ENCODE data around the gene MSRB1. TPM values are rescaled to one million over a fixed set of nuclear protein-coding genes. Genes with fewer than 3 reads are reported as not detected.

Gene MSRB1
- total and polyA plus RNA-seq, 4 donors = 32.2 to 169 (median 98.0) TPM

DNA sequence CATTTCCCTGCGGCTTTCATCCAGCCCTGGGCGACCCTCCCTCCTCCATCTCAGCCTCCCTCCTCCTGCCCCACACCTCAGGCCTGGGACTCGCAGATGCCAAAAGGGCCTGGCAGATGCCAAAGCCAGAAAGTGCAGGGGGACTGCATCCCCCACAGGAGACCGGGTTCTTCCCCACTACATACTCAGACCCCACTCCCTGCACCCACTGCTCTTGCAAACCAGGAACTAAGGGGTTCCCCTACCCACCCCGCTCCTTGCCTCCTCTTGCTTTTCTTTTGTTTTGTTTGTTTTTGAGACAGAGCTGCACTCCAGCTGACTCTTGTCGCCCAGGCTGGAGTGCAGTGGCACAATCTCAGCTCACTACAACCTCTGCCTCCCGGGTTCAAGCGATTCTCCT lies 28.0 kb downstream of the MSRB1 start:
- Histone ChIP-seq H3K4me3 (ENCODE audit: low read depth in 1 of 3, low read length in 3 of 3) (no peak overlapping the region), H3K27ac (ENCODE audit: low read depth in 1 of 2, low read length in 2 of 2) (no peak overlapping the region), H3K9me3 (ENCODE audit: control insufficient read depth in 4 of 4, low read length in 3 of 4) (no peaks in the 10 kb centered on the region), H3K27me3 (ENCODE audit: control insufficient read depth in 4 of 4, insufficient read depth in 4 of 4, low read length in 3 of 4) (peaks cover 6 to 12% (median 9%) of the 10 kb centered on the region in 4 donors), H3K4me1 (ENCODE audit: control insufficient read depth in 4 of 4, insufficient read depth in 4 of 4, low read length in 3 of 4) (peaks cover 0 to 14% (median 5%) of the 10 kb centered on the region in 4 donors), H3K9ac (ENCODE audit: low read depth in 1 of 2, low read length in 2 of 2) (no peak overlapping the region), H3K36me3 (ENCODE audit: control insufficient read depth in 4 of 4, insufficient read depth in 3 of 4, low read depth in 1 of 4, low read length in 3 of 4) (no peaks in the 10 kb centered on the region)
- WGBS = 63% methylated on average over 8 of the region's 8 CpGs
- TF ChIP-seq FOXA1 (IDR thresholded peaks at IDR 0.05) (no peak), NR2F2 (IDR thresholded peaks at IDR 0.05) (no peak), EGR1 (IDR thresholded peaks at IDR 0.05; ENCODE audit: low read depth in 2 of 2) (no peak), GABPA (IDR thresholded peaks at IDR 0.05 in 1 of 2, conservative IDR thresholded peaks at IDR 0.05 in 1 of 2) (no peak), YY1 (IDR thresholded peaks at IDR 0.05) (no peak), TAF1 (conservative IDR thresholded peaks at IDR 0.05) (no peak)
- TF ChIP-seq, protein P1, sequence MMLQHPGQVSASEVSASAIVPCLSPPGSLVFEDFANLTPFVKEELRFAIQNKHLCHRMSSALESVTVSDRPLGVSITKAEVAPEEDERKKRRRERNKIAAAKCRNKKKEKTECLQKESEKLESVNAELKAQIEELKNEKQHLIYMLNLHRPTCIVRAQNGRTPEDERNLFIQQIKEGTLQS (IDR thresholded peaks at IDR 0.05) = no peak
- no peak for DNase-seq (ENCODE audit: low spot score)

DNA sequence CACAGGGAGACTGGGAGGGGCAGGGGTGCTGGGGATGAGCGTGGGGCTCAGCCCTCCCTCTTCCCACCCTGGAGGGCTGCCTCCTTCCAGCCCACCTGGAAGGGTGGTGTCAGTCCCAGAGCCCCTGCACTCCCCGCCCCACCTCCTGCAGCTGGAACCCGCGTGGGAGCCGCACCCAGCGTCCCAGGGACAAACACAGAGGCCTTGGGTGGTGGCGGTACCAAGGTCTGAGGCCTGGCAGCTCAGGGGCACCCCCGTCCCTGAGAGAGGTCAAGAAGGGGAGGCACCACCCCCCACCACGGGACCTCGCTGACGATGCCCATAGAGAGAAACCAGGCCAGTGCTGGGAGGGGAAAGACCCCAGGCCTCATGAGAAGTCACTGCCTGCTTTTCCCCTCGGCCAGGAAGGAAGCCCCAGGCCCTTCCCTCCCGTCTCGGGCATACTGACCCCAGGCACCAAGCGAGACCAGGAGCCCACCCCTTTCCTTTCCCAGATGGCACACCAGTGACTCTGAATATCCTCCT lies 28.9 kb downstream of the MSRB1 start:
- DNase-seq (ENCODE audit: low spot score) = no peak
- Histone ChIP-seq H3K27ac (ENCODE audit: low read depth in 1 of 2, low read length in 2 of 2) (no peak overlapping the region), H3K4me3 (ENCODE audit: low read depth in 1 of 3, low read length in 3 of 3) (no peak overlapping the region), H3K9ac (ENCODE audit: low read depth in 1 of 2, low read length in 2 of 2) (no peak overlapping the region), H3K4me1 (ENCODE audit: control insufficient read depth in 4 of 4, insufficient read depth in 4 of 4, low read length in 3 of 4) (peaks cover 0 to 14% (median 5%) of the 10 kb centered on the region in 4 donors), H3K9me3 (ENCODE audit: control insufficient read depth in 4 of 4, low read length in 3 of 4) (no peaks in the 10 kb centered on the region), H3K36me3 (ENCODE audit: control insufficient read depth in 4 of 4, insufficient read depth in 3 of 4, low read depth in 1 of 4, low read length in 3 of 4) (no peaks in the 10 kb centered on the region), H3K27me3 (ENCODE audit: control insufficient read depth in 4 of 4, insufficient read depth in 4 of 4, low read length in 3 of 4) (peaks cover 0 to 6% (median 4%) of the 10 kb centered on the region in 4 donors)
- 51% methylated on average over 15 of the region's 15 CpGs for WGBS
- TF ChIP-seq, protein P2, sequence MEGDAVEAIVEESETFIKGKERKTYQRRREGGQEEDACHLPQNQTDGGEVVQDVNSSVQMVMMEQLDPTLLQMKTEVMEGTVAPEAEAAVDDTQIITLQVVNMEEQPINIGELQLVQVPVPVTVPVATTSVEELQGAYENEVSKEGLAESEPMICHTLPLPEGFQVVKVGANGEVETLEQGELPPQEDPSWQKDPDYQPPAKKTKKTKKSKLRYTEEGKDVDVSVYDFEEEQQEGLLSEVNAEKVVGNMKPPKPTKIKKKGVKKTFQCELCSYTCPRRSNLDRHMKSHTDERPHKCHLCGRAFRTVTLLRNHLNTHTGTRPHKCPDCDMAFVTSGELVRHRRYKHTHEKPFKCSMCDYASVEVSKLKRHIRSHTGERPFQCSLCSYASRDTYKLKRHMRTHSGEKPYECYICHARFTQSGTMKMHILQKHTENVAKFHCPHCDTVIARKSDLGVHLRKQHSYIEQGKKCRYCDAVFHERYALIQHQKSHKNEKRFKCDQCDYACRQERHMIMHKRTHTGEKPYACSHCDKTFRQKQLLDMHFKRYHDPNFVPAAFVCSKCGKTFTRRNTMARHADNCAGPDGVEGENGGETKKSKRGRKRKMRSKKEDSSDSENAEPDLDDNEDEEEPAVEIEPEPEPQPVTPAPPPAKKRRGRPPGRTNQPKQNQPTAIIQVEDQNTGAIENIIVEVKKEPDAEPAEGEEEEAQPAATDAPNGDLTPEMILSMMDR (IDR thresholded peaks at IDR 0.05; ENCODE audit: low read depth, low read length, missing input control) = no peak

DNA sequence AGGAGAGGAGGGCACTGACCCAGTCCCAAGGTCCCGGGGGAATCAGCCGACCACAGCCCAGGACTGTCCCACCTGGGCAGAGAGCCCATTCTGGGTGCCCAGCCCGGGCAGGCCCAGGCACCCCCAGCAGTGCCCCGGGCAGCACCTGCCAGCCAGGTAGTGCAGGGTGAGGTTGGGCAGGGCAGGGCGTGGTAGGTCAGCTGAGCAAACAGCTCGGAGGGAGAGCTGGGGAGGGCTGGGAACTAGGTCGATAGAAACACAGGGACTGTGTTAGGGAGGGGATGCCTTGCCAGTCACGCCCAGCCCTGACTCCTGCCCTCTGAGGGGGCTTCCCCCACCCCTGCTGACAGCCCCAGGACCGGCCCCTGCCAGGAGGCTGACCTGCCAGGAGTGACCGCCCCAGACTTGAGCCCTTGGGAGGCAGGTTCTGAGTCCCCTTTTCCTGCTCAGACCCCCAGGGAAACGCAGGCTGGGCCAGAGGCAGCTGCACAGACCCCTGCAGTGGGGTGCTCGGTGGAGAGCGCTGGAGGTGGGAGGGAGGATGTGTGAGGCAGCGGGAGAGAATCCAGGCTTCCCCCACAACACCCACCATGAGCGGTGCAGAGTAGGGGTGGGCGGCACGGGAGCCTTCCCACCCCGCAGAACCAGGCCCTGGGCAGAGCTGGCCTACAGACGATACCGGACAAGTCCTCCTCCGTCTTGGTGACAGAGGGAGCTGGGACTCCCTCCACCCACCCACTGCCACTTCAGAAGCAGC lies 29.5 kb downstream of the MSRB1 start:
- Histone ChIP-seq H3K27me3 (ENCODE audit: control insufficient read depth in 4 of 4, insufficient read depth in 4 of 4, low read length in 3 of 4) (peaks cover 0 to 6% (median 4%) of the 10 kb centered on the region in 4 donors), H3K9ac (ENCODE audit: low read depth in 1 of 2, low read length in 2 of 2) (no peak overlapping the region), H3K27ac (ENCODE audit: low read depth in 1 of 2, low read length in 2 of 2) (no peak overlapping the region), H3K4me1 (ENCODE audit: control insufficient read depth in 4 of 4, insufficient read depth in 4 of 4, low read length in 3 of 4) (peaks cover 0 to 11% (median 3%) of the 10 kb centered on the region in 4 donors), H3K4me3 (ENCODE audit: low read depth in 1 of 3, low read length in 3 of 3) (no peak overlapping the region), H3K9me3 (ENCODE audit: control insufficient read depth in 4 of 4, low read length in 3 of 4) (no peaks in the 10 kb centered on the region), H3K36me3 (ENCODE audit: control insufficient read depth in 4 of 4, insufficient read depth in 3 of 4, low read depth in 1 of 4, low read length in 3 of 4) (no peaks in the 10 kb centered on the region)
- 43% methylated on average over 21 of the region's 21 CpGs for WGBS
- DNase-seq (ENCODE audit: low spot score) = no peak
- TF ChIP-seq HNF4A (conservative IDR thresholded peaks at IDR 0.05) (no peak), SP1 (IDR thresholded peaks at IDR 0.05) (no peak), RXRA (IDR thresholded peaks at IDR 0.05) (no peak), FOXA2 (IDR thresholded peaks at IDR 0.05) (no peak), NR2F2 (IDR thresholded peaks at IDR 0.05) (no peak), HNF4G (IDR thresholded peaks at IDR 0.05) (no peak)
- TF ChIP-seq, protein P3, sequence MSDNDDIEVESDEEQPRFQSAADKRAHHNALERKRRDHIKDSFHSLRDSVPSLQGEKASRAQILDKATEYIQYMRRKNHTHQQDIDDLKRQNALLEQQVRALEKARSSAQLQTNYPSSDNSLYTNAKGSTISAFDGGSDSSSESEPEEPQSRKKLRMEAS (IDR thresholded peaks at IDR 0.05) = no peak
- TF ChIP-seq, protein P1 (IDR thresholded peaks at IDR 0.05) = no peak
- TF ChIP-seq, protein P2 (IDR thresholded peaks at IDR 0.05; ENCODE audit: low read depth, low read length, missing input control) = no peak
- TF ChIP-seq, protein P4, sequence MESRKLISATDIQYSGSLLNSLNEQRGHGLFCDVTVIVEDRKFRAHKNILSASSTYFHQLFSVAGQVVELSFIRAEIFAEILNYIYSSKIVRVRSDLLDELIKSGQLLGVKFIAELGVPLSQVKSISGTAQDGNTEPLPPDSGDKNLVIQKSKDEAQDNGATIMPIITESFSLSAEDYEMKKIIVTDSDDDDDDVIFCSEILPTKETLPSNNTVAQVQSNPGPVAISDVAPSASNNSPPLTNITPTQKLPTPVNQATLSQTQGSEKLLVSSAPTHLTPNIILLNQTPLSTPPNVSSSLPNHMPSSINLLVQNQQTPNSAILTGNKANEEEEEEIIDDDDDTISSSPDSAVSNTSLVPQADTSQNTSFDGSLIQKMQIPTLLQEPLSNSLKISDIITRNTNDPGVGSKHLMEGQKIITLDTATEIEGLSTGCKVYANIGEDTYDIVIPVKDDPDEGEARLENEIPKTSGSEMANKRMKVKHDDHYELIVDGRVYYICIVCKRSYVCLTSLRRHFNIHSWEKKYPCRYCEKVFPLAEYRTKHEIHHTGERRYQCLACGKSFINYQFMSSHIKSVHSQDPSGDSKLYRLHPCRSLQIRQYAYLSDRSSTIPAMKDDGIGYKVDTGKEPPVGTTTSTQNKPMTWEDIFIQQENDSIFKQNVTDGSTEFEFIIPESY (IDR thresholded peaks at IDR 0.05) = no peak
- TF ChIP-seq, protein P5, sequence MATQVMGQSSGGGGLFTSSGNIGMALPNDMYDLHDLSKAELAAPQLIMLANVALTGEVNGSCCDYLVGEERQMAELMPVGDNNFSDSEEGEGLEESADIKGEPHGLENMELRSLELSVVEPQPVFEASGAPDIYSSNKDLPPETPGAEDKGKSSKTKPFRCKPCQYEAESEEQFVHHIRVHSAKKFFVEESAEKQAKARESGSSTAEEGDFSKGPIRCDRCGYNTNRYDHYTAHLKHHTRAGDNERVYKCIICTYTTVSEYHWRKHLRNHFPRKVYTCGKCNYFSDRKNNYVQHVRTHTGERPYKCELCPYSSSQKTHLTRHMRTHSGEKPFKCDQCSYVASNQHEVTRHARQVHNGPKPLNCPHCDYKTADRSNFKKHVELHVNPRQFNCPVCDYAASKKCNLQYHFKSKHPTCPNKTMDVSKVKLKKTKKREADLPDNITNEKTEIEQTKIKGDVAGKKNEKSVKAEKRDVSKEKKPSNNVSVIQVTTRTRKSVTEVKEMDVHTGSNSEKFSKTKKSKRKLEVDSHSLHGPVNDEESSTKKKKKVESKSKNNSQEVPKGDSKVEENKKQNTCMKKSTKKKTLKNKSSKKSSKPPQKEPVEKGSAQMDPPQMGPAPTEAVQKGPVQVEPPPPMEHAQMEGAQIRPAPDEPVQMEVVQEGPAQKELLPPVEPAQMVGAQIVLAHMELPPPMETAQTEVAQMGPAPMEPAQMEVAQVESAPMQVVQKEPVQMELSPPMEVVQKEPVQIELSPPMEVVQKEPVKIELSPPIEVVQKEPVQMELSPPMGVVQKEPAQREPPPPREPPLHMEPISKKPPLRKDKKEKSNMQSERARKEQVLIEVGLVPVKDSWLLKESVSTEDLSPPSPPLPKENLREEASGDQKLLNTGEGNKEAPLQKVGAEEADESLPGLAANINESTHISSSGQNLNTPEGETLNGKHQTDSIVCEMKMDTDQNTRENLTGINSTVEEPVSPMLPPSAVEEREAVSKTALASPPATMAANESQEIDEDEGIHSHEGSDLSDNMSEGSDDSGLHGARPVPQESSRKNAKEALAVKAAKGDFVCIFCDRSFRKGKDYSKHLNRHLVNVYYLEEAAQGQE (IDR thresholded peaks at IDR 0.05) = no peak
